Esophagus muscularis mucosa (tissue), 4 donors: ENCODE data around the gene IFT88. TPM values are rescaled to one million over a fixed set of nuclear protein-coding genes. Genes with fewer than 3 reads are reported as not detected.

ENCODE experiments used
- DNase-seq: peaks from one replicate; pipeline ENCODE4 v3.0.0-alpha.2; 2017; ENCODE audit errors: extremely low spot score
- H3K27ac ChIP-seq, 4 donors: fragments of 200-600 bp; sonication (generic); replicated peaks in 1 of 4; 1 replicate in 3 of 4; 2 replicates in 1 of 4; pipeline ENCODE4 v1.5.1; 2016 to 2019; ENCODE audit warnings: mild to moderate bottlenecking in 1 of 4
- H3K27me3 ChIP-seq, 4 donors: fragments of 200-600 bp; sonication (generic); one replicate each; pipeline versions ENCODE4 v1.5.1 to v1.6.0; 2016 to 2019
- H3K36me3 ChIP-seq, 4 donors: fragments of 200-600 bp; sonication (generic); one replicate each; pipeline ENCODE4 v1.5.1; 2016 to 2019
- H3K4me1 ChIP-seq, 4 donors: fragments of 200-600 bp; sonication (generic); one replicate each; pipeline ENCODE4 v1.5.1; 2016 to 2019
- H3K4me3 ChIP-seq, 4 donors: fragments of 200-600 bp; sonication (generic); 1 replicate in 2 of 4; 2 replicates in 2 of 4; pipeline ENCODE4 v1.5.1; 2016 to 2019; ENCODE audit warnings: mild to moderate bottlenecking in 4 of 4, moderate library complexity in 1 of 4
- H3K9me3 ChIP-seq, 4 donors: fragments of 200-600 bp; sonication (generic); 1 replicate in 3 of 4; 2 replicates in 1 of 4; pipeline ENCODE4 v1.5.1; 2016 to 2019
- CTCF ChIP-seq, 3 experiments: fragments of 200-600 bp in 2 of 3; fragments of 450-650 bp in 1 of 3; sonication (generic) in 2 of 3; IDR thresholded peaks; one replicate each; pipeline ENCODE4 v1.5.1; 2017 to 2019; ENCODE audit warnings: antibody characterized with exemption in 3 of 3, mild to moderate bottlenecking in 2 of 3, moderate library complexity in 1 of 3
- EP300 ChIP-seq: sonication (generic); formaldehyde crosslinking; IDR thresholded peaks from one replicate; pipeline ENCODE4 v1.6.1; 2017; ENCODE audit warnings: antibody characterized with exemption
- POLR2A ChIP-seq: fragments of 450-650 bp; IDR thresholded peaks from one replicate; pipeline ENCODE4 v1.6.1; 2017; ENCODE audit warnings: antibody characterized with exemption, moderate library complexity, mild to moderate bottlenecking, low read depth
- POLR2AphosphoS5 ChIP-seq, 2 donors: sonication (generic); formaldehyde crosslinking; IDR thresholded peaks; one replicate each; pipeline ENCODE4 v1.6.1; 2017; ENCODE audit warnings: antibody characterized with exemption in 2 of 2
- WGBS: methylation state at CpG from one replicate; pipeline ENCODE4 v1.1.5; 2018; 5-methylcytosine and 5-hydroxymethylcytosine counted together
- intact Hi-C: fragments of 100-400 bp; cut with DNase I; formaldehyde crosslinking; loops from one replicate; pipeline ENCODE4 v1.15.1; 2023
- total RNA-seq, 4 donors: library from RNA; depleted of rRNA; stranded (reverse); fragments of >200 nt; gene quantifications; one replicate each; pipeline versions ENCODE4 v1.1.0 to v1.2.1, GENCODE V29; 2016

Gene IFT88
- total RNA-seq, 4 donors from 2014 or later: 10.4 to 13.7 (median 11.5) TPM

DNA sequence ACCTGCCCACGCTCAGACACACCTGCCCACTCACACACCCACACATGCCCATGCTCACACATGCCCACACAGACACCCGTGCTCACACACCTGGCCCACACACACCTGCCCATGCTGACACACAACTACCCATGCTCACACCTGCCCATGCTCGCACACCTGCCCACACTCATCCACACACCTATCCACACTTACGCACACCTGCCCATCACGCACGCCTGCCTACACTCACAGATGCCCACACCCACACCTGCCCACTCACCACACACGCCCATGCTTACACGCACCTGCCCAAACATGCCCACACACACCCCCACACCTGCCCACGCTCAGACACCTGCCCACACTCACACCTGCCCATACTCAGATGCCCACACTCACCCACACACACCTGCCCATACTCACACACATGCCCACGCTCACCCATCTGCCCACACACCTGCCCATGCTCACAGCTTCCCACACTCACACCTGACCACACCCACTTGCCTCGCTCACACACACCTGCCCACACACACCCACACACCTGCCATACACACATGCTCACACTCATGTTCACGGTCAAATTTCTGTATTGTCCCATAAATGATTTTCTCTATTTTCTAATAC lies 152.1 kb downstream of the IFT88 start:
- intact Hi-C loops: no loop called here
- Histone ChIP-seq H3K36me3 (no peaks in the 10 kb centered on the region), H3K4me3 (no peak overlapping the region), H3K27ac (no peak overlapping the region), H3K9me3 (no peaks in the 10 kb centered on the region), H3K27me3 (peaks cover 0 to 19% (median 0%) of the 10 kb centered on the region in 4 donors), H3K4me1 (peaks cover 13 to 27% (median 23%) of the 10 kb centered on the region in 4 donors)
- 93% methylated on average over 12 of the region's 12 CpGs for WGBS
- DNase-seq: no peak
- no peak for TF ChIP-seq CTCF (IDR thresholded peaks at IDR 0.05)
- no peak for TF ChIP-seq POLR2A
- no peak for TF ChIP-seq POLR2AphosphoS5 (IDR thresholded peaks at IDR 0.05)
- no peak for TF ChIP-seq EP300

GRCh38 chr13:20719783-20720182 lies 152.8 kb downstream of the IFT88 start:
- H3K9me3 ChIP-seq: no peaks in the 10 kb centered on the region
- no peak for TF ChIP-seq EP300
- no peak for TF ChIP-seq CTCF (IDR thresholded peaks at IDR 0.05)
- no peak for TF ChIP-seq POLR2A
- TF ChIP-seq POLR2AphosphoS5 (IDR thresholded peaks at IDR 0.05): no peak
- peaks cover 8 to 20% (median 16%) of the 10 kb centered on the region in 4 donors for H3K4me1 ChIP-seq
- intact Hi-C loops: no loop called here
- WGBS: 80% methylated on average over 13 of the region's 13 CpGs
- peaks cover 0 to 19% (median 0%) of the 10 kb centered on the region in 4 donors for H3K27me3 ChIP-seq
- no peaks in the 10 kb centered on the region for H3K36me3 ChIP-seq
- no peak for DNase-seq
- no peak overlapping the region for H3K27ac ChIP-seq
- no peak overlapping the region for H3K4me3 ChIP-seq

DNA sequence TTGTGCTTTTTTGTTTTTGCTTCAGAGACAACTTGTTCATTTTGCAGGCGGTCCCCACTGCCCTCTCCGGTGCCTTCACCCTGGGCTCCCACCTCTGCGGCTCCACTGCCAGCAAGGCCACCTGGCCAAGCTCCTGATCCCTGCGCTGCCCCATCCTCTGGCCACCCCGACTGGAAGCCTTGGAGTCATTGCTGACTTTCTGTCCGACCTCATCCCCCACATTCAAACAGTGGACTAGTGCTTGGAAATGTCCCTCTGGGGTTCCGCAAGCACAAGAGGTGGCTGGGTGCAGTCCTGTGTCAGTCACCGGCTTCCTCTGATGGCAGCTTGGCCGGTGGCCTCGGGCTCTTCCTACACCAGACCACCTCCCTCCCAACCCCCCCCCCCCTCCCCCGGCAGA lies 153.5 kb downstream of the IFT88 start:
- no peak overlapping the region for H3K27ac ChIP-seq
- H3K4me3 ChIP-seq: no peak overlapping the region
- TF ChIP-seq EP300: no peak
- no peak for TF ChIP-seq CTCF (IDR thresholded peaks at IDR 0.05)
- no peak for TF ChIP-seq POLR2AphosphoS5 (IDR thresholded peaks at IDR 0.05)
- TF ChIP-seq POLR2A: no peak
- H3K27me3 ChIP-seq: peaks cover 0 to 19% (median 0%) of the 10 kb centered on the region in 4 donors
- intact Hi-C loops: no loop called here
- DNase-seq: no peak
- WGBS: 92% methylated on average over 10 of the region's 11 CpGs
- H3K4me1 ChIP-seq: peaks cover 8 to 13% (median 12%) of the 10 kb centered on the region in 4 donors
- no peaks in the 10 kb centered on the region for H3K9me3 ChIP-seq
- H3K36me3 ChIP-seq: no peaks in the 10 kb centered on the region

DNA sequence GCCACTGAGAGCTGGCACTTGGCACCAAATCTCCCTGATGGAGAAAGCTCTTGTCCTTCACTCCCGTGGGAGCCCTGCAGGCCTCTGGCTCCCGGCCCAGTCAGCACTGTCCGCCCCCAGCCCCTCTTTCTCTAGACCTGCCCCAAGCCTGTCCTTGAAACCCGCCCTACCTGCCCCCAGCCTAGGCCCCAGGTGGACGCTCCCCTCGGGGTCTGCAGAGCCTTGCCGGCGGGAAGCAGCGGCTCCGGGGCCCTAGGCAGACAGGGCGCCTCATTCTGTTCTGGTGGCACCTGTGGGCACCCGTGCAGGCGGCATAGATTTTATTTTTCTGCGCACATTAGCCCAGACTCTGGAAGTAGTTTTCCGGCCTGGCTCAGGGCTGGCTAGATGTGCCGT lies 154.1 kb downstream of the IFT88 start:
- intact Hi-C loops: no loop called here
- peaks cover 0 to 19% (median 0%) of the 10 kb centered on the region in 4 donors for H3K27me3 ChIP-seq
- peaks cover 8 to 13% (median 12%) of the 10 kb centered on the region in 4 donors for H3K4me1 ChIP-seq
- H3K36me3 ChIP-seq: no peaks in the 10 kb centered on the region
- no peak for DNase-seq
- no peaks in the 10 kb centered on the region for H3K9me3 ChIP-seq
- TF ChIP-seq POLR2A (no peak), EP300 (no peak), POLR2AphosphoS5 (IDR thresholded peaks at IDR 0.05) (no peak), CTCF (IDR thresholded peaks at IDR 0.05) (no peak)
- peak overlapping the region in 3 of 4 donors; percentile 43 to 51 (median 49) for H3K4me3 ChIP-seq
- H3K27ac ChIP-seq: no peak overlapping the region
- WGBS: no CpG with 5 or more reads among the region's 16 CpGs
